ENCODE results near the gene ADAM23.

- no peak for TF ChIP-seq CTCF (conservative IDR thresholded peaks at IDR 0.05)
- no peak for TF ChIP-seq ZFX (IDR thresholded peaks at IDR 0.05)
Observed at GRCh38 chr2:206480620-206481019, 37.3 kb downstream of the ADAM23 start.
